ENCODE results near the gene CLIP2.

DNA sequence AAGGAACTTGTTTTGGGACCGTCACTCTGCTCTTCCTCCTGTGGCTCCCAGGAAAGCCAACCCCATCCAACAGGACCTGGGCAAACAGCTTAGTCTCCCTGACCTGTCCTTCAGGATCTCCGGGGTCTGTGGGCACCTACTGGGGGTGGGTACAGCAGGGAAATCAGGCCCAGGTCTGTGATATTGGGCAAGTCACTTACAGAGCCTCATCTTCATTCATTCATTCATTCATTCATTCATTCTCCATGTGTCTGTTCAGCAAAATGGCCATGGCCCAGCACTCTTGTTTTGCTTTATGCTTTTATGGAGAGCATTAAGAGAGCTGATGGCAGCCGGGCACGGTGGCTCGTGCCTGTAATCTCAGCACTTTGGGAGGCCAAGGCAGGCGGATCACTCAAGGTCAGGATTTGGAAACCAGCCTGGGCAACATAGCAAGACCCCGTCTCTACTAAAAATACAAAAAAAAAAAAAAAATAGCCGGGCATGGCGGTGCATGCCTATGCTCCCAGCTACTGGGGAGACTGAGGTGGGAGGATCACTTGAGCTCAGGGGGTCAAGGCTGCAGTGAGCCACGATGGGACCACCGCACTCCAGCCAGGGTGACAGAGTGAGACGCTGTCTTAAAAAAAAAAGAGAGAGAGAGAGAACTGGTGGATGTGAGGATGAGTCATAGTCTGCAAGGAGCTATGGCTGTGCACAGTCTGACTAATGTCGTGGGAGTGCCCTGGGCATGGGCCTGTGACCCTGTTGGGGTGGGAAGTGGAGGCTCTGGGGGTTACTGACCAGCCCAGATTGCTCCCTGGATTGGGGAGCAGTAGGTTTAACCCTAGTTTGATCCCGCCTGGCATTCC, 54.3 kb downstream of the CLIP2 start:
- TF ChIP-seq, protein P1, sequence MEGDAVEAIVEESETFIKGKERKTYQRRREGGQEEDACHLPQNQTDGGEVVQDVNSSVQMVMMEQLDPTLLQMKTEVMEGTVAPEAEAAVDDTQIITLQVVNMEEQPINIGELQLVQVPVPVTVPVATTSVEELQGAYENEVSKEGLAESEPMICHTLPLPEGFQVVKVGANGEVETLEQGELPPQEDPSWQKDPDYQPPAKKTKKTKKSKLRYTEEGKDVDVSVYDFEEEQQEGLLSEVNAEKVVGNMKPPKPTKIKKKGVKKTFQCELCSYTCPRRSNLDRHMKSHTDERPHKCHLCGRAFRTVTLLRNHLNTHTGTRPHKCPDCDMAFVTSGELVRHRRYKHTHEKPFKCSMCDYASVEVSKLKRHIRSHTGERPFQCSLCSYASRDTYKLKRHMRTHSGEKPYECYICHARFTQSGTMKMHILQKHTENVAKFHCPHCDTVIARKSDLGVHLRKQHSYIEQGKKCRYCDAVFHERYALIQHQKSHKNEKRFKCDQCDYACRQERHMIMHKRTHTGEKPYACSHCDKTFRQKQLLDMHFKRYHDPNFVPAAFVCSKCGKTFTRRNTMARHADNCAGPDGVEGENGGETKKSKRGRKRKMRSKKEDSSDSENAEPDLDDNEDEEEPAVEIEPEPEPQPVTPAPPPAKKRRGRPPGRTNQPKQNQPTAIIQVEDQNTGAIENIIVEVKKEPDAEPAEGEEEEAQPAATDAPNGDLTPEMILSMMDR (IDR thresholded peaks at IDR 0.05; ENCODE audit: poor library complexity, severe bottlenecking), result no peak
- TF ChIP-seq EZH2 (IDR thresholded peaks at IDR 0.05; ENCODE audit: borderline replicate concordance, insufficient read depth, low read length, poor library complexity, severe bottlenecking), result no peak
- TF ChIP-seq RAD21 (conservative IDR thresholded peaks at IDR 0.05), result no peak
- TF ChIP-seq, protein P2, sequence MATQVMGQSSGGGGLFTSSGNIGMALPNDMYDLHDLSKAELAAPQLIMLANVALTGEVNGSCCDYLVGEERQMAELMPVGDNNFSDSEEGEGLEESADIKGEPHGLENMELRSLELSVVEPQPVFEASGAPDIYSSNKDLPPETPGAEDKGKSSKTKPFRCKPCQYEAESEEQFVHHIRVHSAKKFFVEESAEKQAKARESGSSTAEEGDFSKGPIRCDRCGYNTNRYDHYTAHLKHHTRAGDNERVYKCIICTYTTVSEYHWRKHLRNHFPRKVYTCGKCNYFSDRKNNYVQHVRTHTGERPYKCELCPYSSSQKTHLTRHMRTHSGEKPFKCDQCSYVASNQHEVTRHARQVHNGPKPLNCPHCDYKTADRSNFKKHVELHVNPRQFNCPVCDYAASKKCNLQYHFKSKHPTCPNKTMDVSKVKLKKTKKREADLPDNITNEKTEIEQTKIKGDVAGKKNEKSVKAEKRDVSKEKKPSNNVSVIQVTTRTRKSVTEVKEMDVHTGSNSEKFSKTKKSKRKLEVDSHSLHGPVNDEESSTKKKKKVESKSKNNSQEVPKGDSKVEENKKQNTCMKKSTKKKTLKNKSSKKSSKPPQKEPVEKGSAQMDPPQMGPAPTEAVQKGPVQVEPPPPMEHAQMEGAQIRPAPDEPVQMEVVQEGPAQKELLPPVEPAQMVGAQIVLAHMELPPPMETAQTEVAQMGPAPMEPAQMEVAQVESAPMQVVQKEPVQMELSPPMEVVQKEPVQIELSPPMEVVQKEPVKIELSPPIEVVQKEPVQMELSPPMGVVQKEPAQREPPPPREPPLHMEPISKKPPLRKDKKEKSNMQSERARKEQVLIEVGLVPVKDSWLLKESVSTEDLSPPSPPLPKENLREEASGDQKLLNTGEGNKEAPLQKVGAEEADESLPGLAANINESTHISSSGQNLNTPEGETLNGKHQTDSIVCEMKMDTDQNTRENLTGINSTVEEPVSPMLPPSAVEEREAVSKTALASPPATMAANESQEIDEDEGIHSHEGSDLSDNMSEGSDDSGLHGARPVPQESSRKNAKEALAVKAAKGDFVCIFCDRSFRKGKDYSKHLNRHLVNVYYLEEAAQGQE (IDR thresholded peaks at IDR 0.05; ENCODE audit: borderline replicate concordance), result no peak

Measured in neural cell (in vitro differentiated cells).